GM12878 (cell line): ENCODE data around the gene PNPLA8. TPM values are rescaled to one million over a fixed set of nuclear protein-coding genes. Genes with fewer than 3 reads are reported as not detected.

Experiments used
- ATAC-seq: fragments of 200-7000 bp; cut with Tn5 transposase; 3 replicates; pipeline ENCODE4 v1.9.1; 2020; ENCODE audit warnings: mild to moderate bottlenecking, moderate library complexity
- BruUV-seq: library from RNA; stranded (reverse); fragments of 400-500 nt; replicated peaks from 2 replicates; lab custom pipeline; 2021; lab: Mats Ljungman, UMichigan
- CTCF ChIA-PET: fragments of 300-600 bp; sonication (Branson Sonifier 250); formaldehyde crosslinking; extraction: SDS; loops from one replicate; lab custom pipeline; 2021; ENCODE audit warnings: inconsistent platforms; lab: Yijun Ruan, JAX
- POLR2A ChIA-PET: fragments of 350-600 bp; formaldehyde crosslinking; extraction: SDS; loops from one replicate; lab custom pipeline; 2021; ENCODE audit warnings: inconsistent platforms; lab: Charles Lee
- RAD21 ChIA-PET: fragments of 300-600 bp; sonication (Branson Sonifier 250); formaldehyde crosslinking; loops from one replicate; lab custom pipeline; 2023; ENCODE audit warnings: antibody characterized with exemption; ENCODE audit not compliant: unreplicated experiment; lab: Charles Lee
- SMC1A ChIA-PET: fragments of 300-600 bp; sonication (Branson Sonifier 250); formaldehyde crosslinking; loops from one replicate; lab custom pipeline; 2023; ENCODE audit not compliant: unreplicated experiment, uncharacterized antibody; lab: Charles Lee
- DNase-seq: peaks from one replicate; pipeline ENCODE4 v3.0.0-alpha.2; 2011; ENCODE audit warnings: low read depth, low spot score
- FAIRE-seq: peaks from 3 replicates; lab custom pipeline; 2011; peaks lifted over from hg19 to GRCh38; lab: Jason Lieb, UNC
- H2AFZ ChIP-seq: 2 replicates; pipeline ENCODE4 v1.6.0; 2011; ENCODE audit warnings: low read depth, low read length, control low read depth; ENCODE audit not compliant: control insufficient read depth
- H3K27ac ChIP-seq: 2 replicates; pipeline ENCODE4 v1.5.1; 2011; ENCODE audit warnings: control low read depth; ENCODE audit not compliant: control insufficient read depth, insufficient read depth
- H3K27me3 ChIP-seq, 2 experiments: replicated peaks in 1 of 2; 2 replicates each; pipeline versions ENCODE4 v1.6.0 to v1.6.1; 2011; ENCODE audit warnings: low read length in 1 of 2; ENCODE audit not compliant: control insufficient read depth in 2 of 2, insufficient read depth in 2 of 2
- H3K36me3 ChIP-seq, 2 experiments: 2 replicates each; pipeline ENCODE4 v1.5.1; 2011; ENCODE audit warnings: low read length in 1 of 2; ENCODE audit not compliant: control insufficient read depth in 2 of 2, insufficient read depth in 2 of 2
- H3K4me1 ChIP-seq: 2 replicates; pipeline ENCODE4 v1.6.1; 2011; ENCODE audit warnings: mild to moderate bottlenecking, low read length, moderate library complexity, mixed read lengths; ENCODE audit not compliant: control insufficient read depth, insufficient read depth
- H3K4me2 ChIP-seq: 2 replicates; pipeline ENCODE4 v1.6.0; 2011; ENCODE audit warnings: control low read depth; ENCODE audit not compliant: control insufficient read depth, insufficient read depth
- H3K4me3 ChIP-seq: fragments of 200-600 bp; sonication (generic); 2 replicates; pipeline ENCODE4 v1.5.1; 2016
- H3K79me2 ChIP-seq: 2 replicates; pipeline ENCODE4 v1.6.0; 2011; ENCODE audit warnings: low read length; ENCODE audit not compliant: control insufficient read depth, insufficient read depth
- H3K9ac ChIP-seq: 2 replicates; pipeline ENCODE4 v1.8.0; 2011; ENCODE audit warnings: low read length, control low read depth, mixed read lengths; ENCODE audit not compliant: control insufficient read depth, insufficient read depth
- H3K9me3 ChIP-seq: replicated peaks from 3 replicates; pipeline ENCODE4 v1.5.1; 2011; ENCODE audit warnings: mild to moderate bottlenecking, low read length; ENCODE audit not compliant: control insufficient read depth, insufficient read depth
- H4K20me1 ChIP-seq: 2 replicates; pipeline ENCODE4 v1.6.0; 2011; ENCODE audit not compliant: control insufficient read depth, insufficient read depth
- ATF7 ChIP-seq: fragments of 450-650 bp; IDR thresholded peaks from 2 replicates; pipeline ENCODE4 v1.6.1; 2016; ENCODE audit warnings: low read depth, mild to moderate bottlenecking
- CREB1 ChIP-seq: IDR thresholded peaks from 2 replicates; pipeline ENCODE4 v1.6.1; 2012; ENCODE audit warnings: low read depth, mild to moderate bottlenecking, inconsistent platforms
- HDGF ChIP-seq: fragments of 450-650 bp; IDR thresholded peaks from 2 replicates; pipeline ENCODE4 v1.6.1; 2016; ENCODE audit warnings: antibody characterized with exemption
- NR2F1 ChIP-seq: fragments of 450-650 bp; conservative IDR thresholded peaks from 2 replicates; pipeline ENCODE4 v1.6.1; 2017; ENCODE audit warnings: mild to moderate bottlenecking
- RELA ChIP-seq: fragments of 450-650 bp; IDR thresholded peaks from 2 replicates; pipeline ENCODE4 v1.8.0; 2014; ENCODE audit warnings: borderline replicate concordance; ENCODE audit not compliant: partially characterized antibody
- SMAD5 ChIP-seq: IDR thresholded peaks from 2 replicates; pipeline ENCODE4 v1.6.1; 2016; ENCODE audit warnings: antibody characterized with exemption, low read depth
- WGBS: methylation state at CpG from one replicate; pipeline ENCODE4 v1.1.6; 2016; ENCODE audit warnings: low lambda C conversion rate; ENCODE audit not compliant: insufficient replicate concordance, insufficient coverage; ENCODE audit errors: missing lambda C conversion rate; 5-methylcytosine and 5-hydroxymethylcytosine counted together
- in situ Hi-C: fragments of 300-500 bp; cut with MboI; formaldehyde crosslinking; loops from 9 replicates; pipeline ENCODE4 v1.14.3; 2018; ENCODE audit warnings: mixed read lengths
- intact Hi-C: fragments of 100-400 bp; cut with micrococcal nuclease; formaldehyde crosslinking; loops from one replicate; pipeline ENCODE4 v1.14.2; 2022; ENCODE audit not compliant: unreplicated experiment
- polyA plus RNA-seq, 11 experiments: library from polyadenylated mRNA; depleted of rRNA in 4 of 11; unstranded in 6 of 11; stranded (reverse) in 5 of 11; fragments of >200 nt; fragmentation: Nextera tagmentation in 4 of 11; fragmentation: Illumina TruSeq in 1 of 11; extraction: Ambion mirVana in 4 of 11; extraction: Trizol in 1 of 11; gene quantifications; 1 replicate in 1 of 11; 2 replicates in 10 of 11; pipeline versions ENCODE4 v1.2.1 to v1.2.3, GENCODE V29; 2011 to 2016; ENCODE audit warnings: inconsistent platforms in 2 of 11, missing spikeins in 2 of 11, low read depth in 1 of 11
- total RNA-seq, 4 experiments: library from RNA; depleted of rRNA in 3 of 4; stranded (reverse); fragments of >200 nt in 3 of 4; fragmentation: Illumina TruSeq in 1 of 4; extraction: Trizol in 1 of 4; gene quantifications; 2 replicates each; pipeline versions ENCODE4 v1.2.1 to v1.2.3, GENCODE V29; 2013 to 2021
- TF ChIP-seq, protein P1 (sequence below): fragments of 450-650 bp; IDR thresholded peaks from 2 replicates; pipeline ENCODE4 v1.6.1; 2017; ENCODE audit warnings: mild to moderate bottlenecking, low read depth, inconsistent platforms; ENCODE audit not compliant: poor library complexity, severe bottlenecking
- TF ChIP-seq, protein P2 (sequence below): fragments of 450-650 bp; IDR thresholded peaks from 2 replicates; pipeline ENCODE4 v1.6.1; 2017; ENCODE audit warnings: mild to moderate bottlenecking, moderate library complexity
- TF ChIP-seq, protein P3 (sequence below): fragments of 450-650 bp; IDR thresholded peaks from 2 replicates; pipeline ENCODE4 v1.6.1; 2017; ENCODE audit warnings: low read depth, mild to moderate bottlenecking, moderate library complexity

The PNPLA8 gene
- total and polyA plus RNA-seq, 10 of the 15 experiments (the other 5 are each of a cell fraction or from before 2014, with no cell fraction given), result 8.0 to 16.3 (median 12.2) TPM

DNA sequence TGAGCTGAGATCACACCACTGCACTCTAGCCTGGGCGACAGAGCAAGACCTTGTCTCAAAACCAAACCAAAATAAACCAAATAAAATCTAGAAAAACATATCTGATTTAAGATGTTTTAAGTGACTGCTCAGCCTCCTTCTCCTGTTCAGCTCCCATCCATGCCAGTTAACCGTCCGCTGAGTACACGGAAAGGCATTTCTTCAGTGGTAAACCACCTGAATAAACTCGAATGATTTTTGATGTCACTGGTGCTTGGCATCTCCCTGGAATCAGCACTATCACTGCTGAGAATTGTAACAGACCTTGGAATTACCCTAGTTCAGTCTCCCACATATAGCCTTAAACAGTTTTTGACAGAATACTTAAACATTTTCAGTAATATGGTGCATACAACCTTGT is 45.6 kb downstream of the PNPLA8 start:
- ATAC-seq (no peak), FAIRE-seq (no peak), DNase-seq (no peak)
- SMC1A ChIA-PET, result no interaction called here
- Histone ChIP-seq H3K4me1 (no peaks in the 10 kb centered on the region), H3K9me3 (no peaks in the 10 kb centered on the region), H3K79me2 (no peaks in the 10 kb centered on the region), H4K20me1 (no peaks in the 10 kb centered on the region), H2AFZ (no peak overlapping the region)
- no TSS peak for BruUV-seq
- in situ Hi-C loops, result no loop called here
- RAD21 ChIA-PET, result interaction anchor here (1.8 kb wide), 1 partner anchor 17 kb away, joined by 5 read pairs; no protein-coding TSS in a partner anchor
- no peak for TF ChIP-seq SMAD5
- TF ChIP-seq, protein P1, sequence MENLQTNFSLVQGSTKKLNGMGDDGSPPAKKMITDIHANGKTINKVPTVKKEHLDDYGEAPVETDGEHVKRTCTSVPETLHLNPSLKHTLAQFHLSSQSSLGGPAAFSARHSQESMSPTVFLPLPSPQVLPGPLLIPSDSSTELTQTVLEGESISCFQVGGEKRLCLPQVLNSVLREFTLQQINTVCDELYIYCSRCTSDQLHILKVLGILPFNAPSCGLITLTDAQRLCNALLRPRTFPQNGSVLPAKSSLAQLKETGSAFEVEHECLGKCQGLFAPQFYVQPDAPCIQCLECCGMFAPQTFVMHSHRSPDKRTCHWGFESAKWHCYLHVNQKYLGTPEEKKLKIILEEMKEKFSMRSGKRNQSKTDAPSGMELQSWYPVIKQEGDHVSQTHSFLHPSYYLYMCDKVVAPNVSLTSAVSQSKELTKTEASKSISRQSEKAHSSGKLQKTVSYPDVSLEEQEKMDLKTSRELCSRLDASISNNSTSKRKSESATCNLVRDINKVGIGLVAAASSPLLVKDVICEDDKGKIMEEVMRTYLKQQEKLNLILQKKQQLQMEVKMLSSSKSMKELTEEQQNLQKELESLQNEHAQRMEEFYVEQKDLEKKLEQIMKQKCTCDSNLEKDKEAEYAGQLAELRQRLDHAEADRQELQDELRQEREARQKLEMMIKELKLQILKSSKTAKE, result no peak
- TF ChIP-seq, protein P2, sequence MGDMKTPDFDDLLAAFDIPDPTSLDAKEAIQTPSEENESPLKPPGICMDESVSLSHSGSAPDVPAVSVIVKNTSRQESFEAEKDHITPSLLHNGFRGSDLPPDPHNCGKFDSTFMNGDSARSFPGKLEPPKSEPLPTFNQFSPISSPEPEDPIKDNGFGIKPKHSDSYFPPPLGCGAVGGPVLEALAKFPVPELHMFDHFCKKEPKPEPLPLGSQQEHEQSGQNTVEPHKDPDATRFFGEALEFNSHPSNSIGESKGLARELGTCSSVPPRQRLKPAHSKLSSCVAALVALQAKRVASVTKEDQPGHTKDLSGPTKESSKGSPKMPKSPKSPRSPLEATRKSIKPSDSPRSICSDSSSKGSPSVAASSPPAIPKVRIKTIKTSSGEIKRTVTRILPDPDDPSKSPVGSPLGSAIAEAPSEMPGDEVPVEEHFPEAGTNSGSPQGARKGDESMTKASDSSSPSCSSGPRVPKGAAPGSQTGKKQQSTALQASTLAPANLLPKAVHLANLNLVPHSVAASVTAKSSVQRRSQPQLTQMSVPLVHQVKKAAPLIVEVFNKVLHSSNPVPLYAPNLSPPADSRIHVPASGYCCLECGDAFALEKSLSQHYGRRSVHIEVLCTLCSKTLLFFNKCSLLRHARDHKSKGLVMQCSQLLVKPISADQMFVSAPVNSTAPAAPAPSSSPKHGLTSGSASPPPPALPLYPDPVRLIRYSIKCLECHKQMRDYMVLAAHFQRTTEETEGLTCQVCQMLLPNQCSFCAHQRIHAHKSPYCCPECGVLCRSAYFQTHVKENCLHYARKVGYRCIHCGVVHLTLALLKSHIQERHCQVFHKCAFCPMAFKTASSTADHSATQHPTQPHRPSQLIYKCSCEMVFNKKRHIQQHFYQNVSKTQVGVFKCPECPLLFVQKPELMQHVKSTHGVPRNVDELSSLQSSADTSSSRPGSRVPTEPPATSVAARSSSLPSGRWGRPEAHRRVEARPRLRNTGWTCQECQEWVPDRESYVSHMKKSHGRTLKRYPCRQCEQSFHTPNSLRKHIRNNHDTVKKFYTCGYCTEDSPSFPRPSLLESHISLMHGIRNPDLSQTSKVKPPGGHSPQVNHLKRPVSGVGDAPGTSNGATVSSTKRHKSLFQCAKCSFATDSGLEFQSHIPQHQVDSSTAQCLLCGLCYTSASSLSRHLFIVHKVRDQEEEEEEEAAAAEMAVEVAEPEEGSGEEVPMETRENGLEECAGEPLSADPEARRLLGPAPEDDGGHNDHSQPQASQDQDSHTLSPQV, result no peak
- TF ChIP-seq NR2F1, result no peak
- no peak for TF ChIP-seq HDGF
- no peak for TF ChIP-seq CREB1
- no peak for TF ChIP-seq RELA
- no peak for TF ChIP-seq ATF7
- TF ChIP-seq, protein P3, sequence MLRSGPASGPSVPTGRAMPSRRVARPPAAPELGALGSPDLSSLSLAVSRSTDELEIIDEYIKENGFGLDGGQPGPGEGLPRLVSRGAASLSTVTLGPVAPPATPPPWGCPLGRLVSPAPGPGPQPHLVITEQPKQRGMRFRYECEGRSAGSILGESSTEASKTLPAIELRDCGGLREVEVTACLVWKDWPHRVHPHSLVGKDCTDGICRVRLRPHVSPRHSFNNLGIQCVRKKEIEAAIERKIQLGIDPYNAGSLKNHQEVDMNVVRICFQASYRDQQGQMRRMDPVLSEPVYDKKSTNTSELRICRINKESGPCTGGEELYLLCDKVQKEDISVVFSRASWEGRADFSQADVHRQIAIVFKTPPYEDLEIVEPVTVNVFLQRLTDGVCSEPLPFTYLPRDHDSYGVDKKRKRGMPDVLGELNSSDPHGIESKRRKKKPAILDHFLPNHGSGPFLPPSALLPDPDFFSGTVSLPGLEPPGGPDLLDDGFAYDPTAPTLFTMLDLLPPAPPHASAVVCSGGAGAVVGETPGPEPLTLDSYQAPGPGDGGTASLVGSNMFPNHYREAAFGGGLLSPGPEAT, result no peak
- TF ChIP-seq, all 136 proteins: peak for 0
- Histone ChIP-seq H3K27me3 (no peaks in the 10 kb centered on the region), H3K9ac (no peak overlapping the region), H3K4me3 (no peak overlapping the region), H3K4me2 (no peak overlapping the region), H3K36me3 (no peaks in the 10 kb centered on the region), H3K27ac (no peak overlapping the region)
- intact Hi-C loops, result no loop called here
- CTCF ChIA-PET, result interaction anchor here (1.1 kb wide), 1 partner anchor 17 kb away, joined by 3 read pairs; no protein-coding TSS in a partner anchor
- WGBS, result 97% methylated on average over 5 of the region's 5 CpGs
- POLR2A ChIA-PET, result no interaction called here
